ENCODE results near the gene PLEKHG3. TPM values are rescaled to one million over a fixed set of nuclear protein-coding genes. Genes with fewer than 3 reads are reported as not detected.

The PLEKHG3 gene
- total RNA-seq, 1 donor from 2014 or later: 3.0 TPM

GRCh38 chr14:64777461-64777860 is 73.2 kb downstream of the PLEKHG3 start:
- no peaks in the 10 kb centered on the region for H3K36me3 Mint-ChIP-seq (ENCODE audit: low read depth)
- H3K4me1 Mint-ChIP-seq: no peaks in the 10 kb centered on the region
- intact Hi-C loops (cut with micrococcal nuclease): no loop called here
- H3K9me3 Mint-ChIP-seq: no peaks in the 10 kb centered on the region
- no peak overlapping the region for H3K27ac Mint-ChIP-seq
- H3K27me3 Mint-ChIP-seq: peaks cover 20% of the 10 kb centered on the region
- no peak for DNase-seq
- H3K4me3 Mint-ChIP-seq: no peak overlapping the region

- no peaks in the 10 kb centered on the region for H3K4me1 Mint-ChIP-seq
- no peak overlapping the region for H3K4me3 Mint-ChIP-seq
- peaks cover 22% of the 10 kb centered on the region for H3K27me3 Mint-ChIP-seq
- H3K9me3 Mint-ChIP-seq: no peaks in the 10 kb centered on the region
- intact Hi-C loops (cut with micrococcal nuclease): no loop called here
- H3K27ac Mint-ChIP-seq: no peak overlapping the region
- no peaks in the 10 kb centered on the region for H3K36me3 Mint-ChIP-seq (ENCODE audit: low read depth)
- no peak for DNase-seq
These were observed 74.0 kb downstream of the PLEKHG3 start for GRCh38 chr14:64778104-64778754.

- Mint-ChIP-seq H3K4me1 (no peaks in the 10 kb centered on the region), H3K27me3 (peaks cover 22% of the 10 kb centered on the region)
- intact Hi-C loops (cut with micrococcal nuclease): no loop called here
These were observed 75.2 kb downstream of the PLEKHG3 start for GRCh38 chr14:64779472-64779871.

GRCh38 chr14:64782196-64782595 is 78.0 kb downstream of the PLEKHG3 start:
- H3K27me3 Mint-ChIP-seq: peaks cover 13% of the 10 kb centered on the region
- no peaks in the 10 kb centered on the region for H3K36me3 Mint-ChIP-seq (ENCODE audit: low read depth)
- DNase-seq: no peak
- intact Hi-C loops (cut with micrococcal nuclease): no loop called here
- H3K4me3 Mint-ChIP-seq: no peak overlapping the region
- no peaks in the 10 kb centered on the region for H3K9me3 Mint-ChIP-seq
- no peak overlapping the region for H3K27ac Mint-ChIP-seq
- no peaks in the 10 kb centered on the region for H3K4me1 Mint-ChIP-seq

More at GRCh38 chr14:64779472-64779871, 75.2 kb downstream of the PLEKHG3 start:
- no peak for DNase-seq
- H3K36me3 Mint-ChIP-seq (ENCODE audit: low read depth): no peaks in the 10 kb centered on the region
- H3K4me3 Mint-ChIP-seq: no peak overlapping the region
- H3K27ac Mint-ChIP-seq: no peak overlapping the region
- no peaks in the 10 kb centered on the region for H3K9me3 Mint-ChIP-seq

- Mint-ChIP-seq H3K9me3 (no peaks in the 10 kb centered on the region), H3K4me3 (no peak overlapping the region), H3K27ac (no peak overlapping the region), H3K36me3 (ENCODE audit: low read depth) (no peaks in the 10 kb centered on the region), H3K27me3 (peaks cover 13% of the 10 kb centered on the region), H3K4me1 (no peaks in the 10 kb centered on the region)
- intact Hi-C loops (cut with micrococcal nuclease): no loop called here
- DNase-seq: no peak
These were observed 79.8 kb downstream of the PLEKHG3 start for GRCh38 chr14:64784006-64784405.

GRCh38 chr14:64786296-64787149 is 82.3 kb downstream of the PLEKHG3 start:
- H3K9me3 Mint-ChIP-seq: no peaks in the 10 kb centered on the region
- no peaks in the 10 kb centered on the region for H3K36me3 Mint-ChIP-seq (ENCODE audit: low read depth)
- no peak overlapping the region for H3K4me3 Mint-ChIP-seq
- intact Hi-C loops (cut with micrococcal nuclease): no loop called here
- DNase-seq: no peak
- H3K27ac Mint-ChIP-seq: no peak overlapping the region
- no peaks in the 10 kb centered on the region for H3K4me1 Mint-ChIP-seq
- H3K27me3 Mint-ChIP-seq: peaks cover 4% of the 10 kb centered on the region

- intact Hi-C loops (cut with micrococcal nuclease): no loop called here
- Mint-ChIP-seq H3K4me1 (no peaks in the 10 kb centered on the region), H3K4me3 (no peak overlapping the region), H3K9me3 (no peaks in the 10 kb centered on the region), H3K27ac (no peak overlapping the region), H3K27me3 (peaks cover under 1% of the 10 kb centered on the region), H3K36me3 (ENCODE audit: low read depth) (no peaks in the 10 kb centered on the region)
- no peak for DNase-seq
These were observed 83.4 kb downstream of the PLEKHG3 start for GRCh38 chr14:64787619-64788018.

- H3K27ac Mint-ChIP-seq: no peak overlapping the region
- H3K36me3 Mint-ChIP-seq (ENCODE audit: low read depth): no peaks in the 10 kb centered on the region
- DNase-seq: no peak
- H3K4me1 Mint-ChIP-seq: no peaks in the 10 kb centered on the region
- H3K27me3 Mint-ChIP-seq: no peaks in the 10 kb centered on the region
- no peaks in the 10 kb centered on the region for H3K9me3 Mint-ChIP-seq
- intact Hi-C loops (cut with micrococcal nuclease): no loop called here
- no peak overlapping the region for H3K4me3 Mint-ChIP-seq
These were observed 84.5 kb downstream of the PLEKHG3 start for GRCh38 chr14:64788706-64789105.

GRCh38 chr14:64789696-64790095 is 85.5 kb downstream of the PLEKHG3 start:
- no peaks in the 10 kb centered on the region for H3K9me3 Mint-ChIP-seq
- intact Hi-C loops (cut with micrococcal nuclease): no loop called here
- no peaks in the 10 kb centered on the region for H3K4me1 Mint-ChIP-seq
- no peak overlapping the region for H3K27ac Mint-ChIP-seq
- no peaks in the 10 kb centered on the region for H3K36me3 Mint-ChIP-seq (ENCODE audit: low read depth)
- no peak for DNase-seq
- no peak overlapping the region for H3K4me3 Mint-ChIP-seq
- H3K27me3 Mint-ChIP-seq: peaks cover under 1% of the 10 kb centered on the region

- no peak overlapping the region for H3K27ac Mint-ChIP-seq
These were observed 86.3 kb downstream of the PLEKHG3 start for GRCh38 chr14:64790478-64790877.

GRCh38 chr14:64792231-64792630 is 88.0 kb downstream of the PLEKHG3 start:
- no peaks in the 10 kb centered on the region for H3K4me1 Mint-ChIP-seq
- intact Hi-C loops (cut with micrococcal nuclease): no loop called here
- no peaks in the 10 kb centered on the region for H3K36me3 Mint-ChIP-seq (ENCODE audit: low read depth)
- DNase-seq: no peak
- no peak overlapping the region for H3K27ac Mint-ChIP-seq
- peaks cover 1% of the 10 kb centered on the region for H3K27me3 Mint-ChIP-seq
- no peak overlapping the region for H3K4me3 Mint-ChIP-seq
- H3K9me3 Mint-ChIP-seq: no peaks in the 10 kb centered on the region

More at GRCh38 chr14:64790478-64790877, 86.3 kb downstream of the PLEKHG3 start:
- no peak for DNase-seq
- intact Hi-C loops (cut with micrococcal nuclease): no loop called here
- Mint-ChIP-seq H3K9me3 (no peaks in the 10 kb centered on the region), H3K36me3 (ENCODE audit: low read depth) (no peaks in the 10 kb centered on the region), H3K4me3 (no peak overlapping the region), H3K4me1 (no peaks in the 10 kb centered on the region), H3K27me3 (peaks cover 1% of the 10 kb centered on the region)

GRCh38 chr14:64792871-64793560 is 88.8 kb downstream of the PLEKHG3 start:
- intact Hi-C loops (cut with micrococcal nuclease): no loop called here
- no peak for DNase-seq
- peaks cover 7% of the 10 kb centered on the region for H3K27me3 Mint-ChIP-seq
- no peaks in the 10 kb centered on the region for H3K4me1 Mint-ChIP-seq
- H3K27ac Mint-ChIP-seq: no peak overlapping the region
- H3K9me3 Mint-ChIP-seq: no peaks in the 10 kb centered on the region
- no peaks in the 10 kb centered on the region for H3K36me3 Mint-ChIP-seq (ENCODE audit: low read depth)
- H3K4me3 Mint-ChIP-seq: no peak overlapping the region

GRCh38 chr14:64795211-64795610 is 91.0 kb downstream of the PLEKHG3 start:
- intact Hi-C loops (cut with micrococcal nuclease): no loop called here
- Mint-ChIP-seq H3K4me3 (no peak overlapping the region), H3K27me3 (peaks cover 9% of the 10 kb centered on the region), H3K4me1 (no peaks in the 10 kb centered on the region), H3K36me3 (ENCODE audit: low read depth) (no peaks in the 10 kb centered on the region), H3K9me3 (no peaks in the 10 kb centered on the region), H3K27ac (no peak overlapping the region)
- no peak for DNase-seq

GRCh38 chr14:64795921-64796320 is 91.7 kb downstream of the PLEKHG3 start:
- intact Hi-C loops (cut with micrococcal nuclease): no loop called here
- Mint-ChIP-seq H3K27ac (no peak overlapping the region), H3K4me3 (no peak overlapping the region), H3K27me3 (peaks cover 9% of the 10 kb centered on the region), H3K9me3 (no peaks in the 10 kb centered on the region), H3K4me1 (no peaks in the 10 kb centered on the region), H3K36me3 (ENCODE audit: low read depth) (no peaks in the 10 kb centered on the region)
- DNase-seq: no peak
